ENCODE measurements around the gene F10. TPM values are rescaled to one million over a fixed set of nuclear protein-coding genes. Genes with fewer than 3 reads are reported as not detected.

Gene F10
- total RNA-seq, 1 experiment from 2014 or later: 0.18 TPM

DNA sequence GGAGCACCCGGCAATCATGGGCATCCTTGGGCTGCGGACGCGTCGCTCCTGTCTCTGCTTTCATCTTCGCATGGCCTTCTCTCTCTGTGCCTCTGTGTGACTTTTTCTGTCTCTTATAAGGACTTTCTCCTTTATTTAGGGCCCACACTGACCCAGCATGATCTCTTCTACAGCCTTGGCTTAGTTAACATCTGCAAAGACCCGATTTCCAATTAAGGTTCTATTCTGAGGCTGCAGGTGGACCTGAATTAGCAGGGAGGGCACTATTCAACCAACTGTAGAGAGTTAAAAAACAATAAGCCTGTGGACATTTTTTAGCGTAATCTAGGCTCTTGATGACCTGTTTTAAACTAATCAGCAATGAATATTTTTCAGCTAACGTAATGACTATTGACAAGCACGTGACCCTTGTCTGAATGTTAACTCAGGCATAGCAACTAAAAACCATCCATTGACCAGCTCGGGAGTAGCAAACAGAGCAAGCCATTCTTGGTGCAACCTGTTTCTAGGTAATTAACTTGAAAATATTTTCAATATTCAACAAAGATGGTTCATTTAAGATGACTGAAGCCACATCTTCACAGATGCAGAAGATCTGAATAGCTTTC is 15.2 kb downstream of the F10 start:
- BruUV-seq (replicated peaks): no TSS peak
- H3K36me3 ChIP-seq (ENCODE audit: control insufficient read depth, insufficient read depth, low read length): no peaks in the 10 kb centered on the region
- intact Hi-C loops (cut with micrococcal nuclease; ENCODE audit: unreplicated experiment) (no loop called here), in situ Hi-C loops (cut with HindIII; ENCODE audit: low pct_unique_long_range_greater_than_20kb, low sequenced_read_pairs) (no loop called here)
- H3K9me3 ChIP-seq (ENCODE audit: control insufficient read depth, insufficient read depth, low read depth, low read length): no peaks in the 10 kb centered on the region
- ChIA-PET CTCF (no interaction called here), POLR2A (no interaction called here)
- H3K4me3 ChIP-seq (ENCODE audit: low read depth in 2 of 2, low read length in 2 of 2): no peak overlapping the region
- no peaks in the 10 kb centered on the region for H3K27me3 ChIP-seq (ENCODE audit: control insufficient read depth, insufficient read depth, low read length)
- TF ChIP-seq REST (IDR thresholded peaks at IDR 0.05; ENCODE audit: insufficient read depth in 1 of 2, low read depth in 2 of 2, low read length in 1 of 2) (no peak), SIN3A (IDR thresholded peaks at IDR 0.05; ENCODE audit: borderline replicate concordance, insufficient read depth, low read depth, low read length) (no peak), TCF7L2 (IDR thresholded peaks at IDR 0.05; ENCODE audit: low read depth, low read length) (no peak)
- TF ChIP-seq, protein P1, sequence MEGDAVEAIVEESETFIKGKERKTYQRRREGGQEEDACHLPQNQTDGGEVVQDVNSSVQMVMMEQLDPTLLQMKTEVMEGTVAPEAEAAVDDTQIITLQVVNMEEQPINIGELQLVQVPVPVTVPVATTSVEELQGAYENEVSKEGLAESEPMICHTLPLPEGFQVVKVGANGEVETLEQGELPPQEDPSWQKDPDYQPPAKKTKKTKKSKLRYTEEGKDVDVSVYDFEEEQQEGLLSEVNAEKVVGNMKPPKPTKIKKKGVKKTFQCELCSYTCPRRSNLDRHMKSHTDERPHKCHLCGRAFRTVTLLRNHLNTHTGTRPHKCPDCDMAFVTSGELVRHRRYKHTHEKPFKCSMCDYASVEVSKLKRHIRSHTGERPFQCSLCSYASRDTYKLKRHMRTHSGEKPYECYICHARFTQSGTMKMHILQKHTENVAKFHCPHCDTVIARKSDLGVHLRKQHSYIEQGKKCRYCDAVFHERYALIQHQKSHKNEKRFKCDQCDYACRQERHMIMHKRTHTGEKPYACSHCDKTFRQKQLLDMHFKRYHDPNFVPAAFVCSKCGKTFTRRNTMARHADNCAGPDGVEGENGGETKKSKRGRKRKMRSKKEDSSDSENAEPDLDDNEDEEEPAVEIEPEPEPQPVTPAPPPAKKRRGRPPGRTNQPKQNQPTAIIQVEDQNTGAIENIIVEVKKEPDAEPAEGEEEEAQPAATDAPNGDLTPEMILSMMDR (IDR thresholded peaks at IDR 0.05): no peak
- H3K4me1 ChIP-seq (ENCODE audit: control insufficient read depth, insufficient read depth, low read length): no peaks in the 10 kb centered on the region
- no peak overlapping the region for H3K27ac ChIP-seq (ENCODE audit: low read length)
- DNase-seq (ENCODE audit: low read depth, low spot score) (no peak), ATAC-seq (no peak)

DNA sequence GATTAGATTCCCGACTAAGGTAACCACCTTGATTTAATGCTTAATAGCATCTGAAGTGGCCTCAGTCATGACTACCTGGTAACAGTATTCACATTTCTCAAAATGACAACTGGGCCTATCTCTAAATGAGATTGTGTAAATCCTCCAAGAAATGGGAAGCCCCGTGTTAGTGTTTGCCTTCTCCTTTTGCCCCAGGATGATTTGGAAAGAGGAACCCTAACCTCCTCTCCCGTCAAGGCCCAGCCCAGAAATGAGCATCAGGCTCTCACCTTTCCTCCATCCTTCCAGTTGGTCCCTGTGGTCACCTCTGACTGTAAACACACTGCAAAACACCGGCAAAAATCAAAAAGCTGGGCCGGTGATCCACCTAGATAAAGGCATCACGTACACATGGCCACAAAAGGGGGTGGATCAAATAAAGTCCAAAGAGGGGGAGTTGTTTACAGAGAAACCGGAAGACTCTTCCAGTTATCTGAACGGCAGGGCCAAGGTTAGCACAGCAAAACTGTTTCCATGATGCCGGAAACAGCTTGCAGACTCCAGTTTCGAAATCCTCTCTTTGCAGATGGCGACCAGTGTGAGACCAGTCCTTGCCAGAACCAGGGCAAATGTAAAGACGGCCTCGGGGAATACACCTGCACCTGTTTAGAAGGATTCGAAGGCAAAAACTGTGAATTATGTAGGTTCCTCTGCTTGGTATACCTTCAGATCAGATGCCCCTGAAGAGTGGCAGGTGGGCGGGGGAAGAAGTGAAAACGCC is 16.4 kb downstream of the F10 start:
- H3K27ac ChIP-seq (ENCODE audit: low read length): no peak overlapping the region
- ChIA-PET CTCF (no interaction called here), POLR2A (no interaction called here)
- BruUV-seq (replicated peaks): no TSS peak
- in situ Hi-C loops (cut with HindIII; ENCODE audit: low pct_unique_long_range_greater_than_20kb, low sequenced_read_pairs): no loop called here
- H3K36me3 ChIP-seq (ENCODE audit: control insufficient read depth, insufficient read depth, low read length): no peaks in the 10 kb centered on the region
- no peak overlapping the region for H3K4me3 ChIP-seq (ENCODE audit: low read depth in 2 of 2, low read length in 2 of 2)
- no peak for ATAC-seq
- DNase-seq (ENCODE audit: low read depth, low spot score): no peak
- no peaks in the 10 kb centered on the region for H3K4me1 ChIP-seq (ENCODE audit: control insufficient read depth, insufficient read depth, low read length)
- no peaks in the 10 kb centered on the region for H3K9me3 ChIP-seq (ENCODE audit: control insufficient read depth, insufficient read depth, low read depth, low read length)
- intact Hi-C loops (cut with micrococcal nuclease; ENCODE audit: unreplicated experiment): no loop called here
- TF ChIP-seq POLR2AphosphoS5 (IDR thresholded peaks at IDR 0.05; ENCODE audit: low read depth, low read length): no peak
- no peak for TF ChIP-seq REST (IDR thresholded peaks at IDR 0.05; ENCODE audit: insufficient read depth in 1 of 2, low read depth in 2 of 2, low read length in 1 of 2)
- no peak for TF ChIP-seq SIN3A (IDR thresholded peaks at IDR 0.05; ENCODE audit: borderline replicate concordance, insufficient read depth, low read depth, low read length)
- TF ChIP-seq, protein P1 (IDR thresholded peaks at IDR 0.05): no peak
- no peak for TF ChIP-seq TCF7L2 (IDR thresholded peaks at IDR 0.05; ENCODE audit: low read depth, low read length)
- no peaks in the 10 kb centered on the region for H3K27me3 ChIP-seq (ENCODE audit: control insufficient read depth, insufficient read depth, low read length)

Measured in Panc1 (cell line).